Measurements from ENCODE around the gene LPCAT3.

Gene LPCAT3

GRCh38 chr12:7032990-7033389 lies 14.7 kb upstream of the LPCAT3 start:
- no peaks in the 10 kb centered on the region for H3K9me3 ChIP-seq (replicated peaks in 1 of 2; ENCODE audit: control insufficient read depth in 2 of 2, insufficient read depth in 1 of 2, low read depth in 1 of 2, low read length in 2 of 2)
- H4K8ac ChIP-seq (ENCODE audit: low read depth, low read length) = no peak overlapping the region
- no peak overlapping the region for H4K91ac ChIP-seq (ENCODE audit: low read depth, low read length, poor library complexity)
- no peaks in the 10 kb centered on the region for H3K79me1 ChIP-seq (ENCODE audit: low read depth, low read length)
- no CpG with 5 or more reads among the region's 2 CpGs for WGBS, 2 donors (ENCODE audit: extremely low coverage in 2 of 2, insufficient read length in 2 of 2, insufficient replicate concordance in 1 of 2)
- no peak overlapping the region for H3K14ac ChIP-seq (ENCODE audit: low read length)
- no peak for DNase-seq (ENCODE audit: low spot score)
- H2BK5ac ChIP-seq (ENCODE audit: low read length) = peak overlapping the region; percentile 14
- no peak overlapping the region for H3K4ac ChIP-seq (ENCODE audit: low read length)
- no peaks in the 10 kb centered on the region for H3K36me3 ChIP-seq (replicated peaks in 1 of 2; ENCODE audit: control insufficient read depth in 2 of 2, insufficient read depth in 2 of 2, low read length in 2 of 2)
- H2AK5ac ChIP-seq (ENCODE audit: low read depth, low read length) = no peak overlapping the region
- no peak overlapping the region for H3K18ac ChIP-seq (ENCODE audit: low read length)
- no peak overlapping the region for H2BK12ac ChIP-seq (ENCODE audit: low read length)
- no peaks in the 10 kb centered on the region for H3K4me1 ChIP-seq (ENCODE audit: control insufficient read depth in 2 of 2, insufficient read depth in 1 of 2, low read depth in 1 of 2, low read length in 2 of 2)
- H2BK120ac ChIP-seq (ENCODE audit: low read depth, low read length) = no peak overlapping the region
- no peak overlapping the region for H3K23ac ChIP-seq (ENCODE audit: low read depth, low read length, poor library complexity)
- H3K27me3 ChIP-seq (ENCODE audit: control insufficient read depth in 3 of 3, insufficient read depth in 3 of 3, low read depth in 1 of 3, low read length in 3 of 3) = no peaks in the 10 kb centered on the region
- H3K4me2 ChIP-seq (ENCODE audit: insufficient read depth, low read length, poor library complexity, severe bottlenecking) = no peak overlapping the region
- no peak overlapping the region for H2BK15ac ChIP-seq (ENCODE audit: low read length)
- H3K9ac ChIP-seq (ENCODE audit: low read depth, low read length, poor library complexity) = no peak overlapping the region
- H3K4me3 ChIP-seq (ENCODE audit: low read length in 2 of 2) = no peak overlapping the region
- no peak overlapping the region for H3K27ac ChIP-seq (replicated peaks; ENCODE audit: low read length)
- no peak overlapping the region for H2AFZ ChIP-seq (ENCODE audit: low read length)

GRCh38 chr12:7031306-7031705 lies 13.0 kb upstream of the LPCAT3 start:
- Histone ChIP-seq H3K36me3 (replicated peaks in 1 of 2; ENCODE audit: control insufficient read depth in 2 of 2, insufficient read depth in 2 of 2, low read length in 2 of 2) (no peaks in the 10 kb centered on the region), H2AFZ (ENCODE audit: low read length) (no peak overlapping the region), H2BK120ac (ENCODE audit: low read depth, low read length) (no peak overlapping the region), H3K23ac (ENCODE audit: low read depth, low read length, poor library complexity) (no peak overlapping the region), H3K18ac (ENCODE audit: low read length) (no peak overlapping the region), H2BK12ac (ENCODE audit: low read length) (peak overlapping the region; percentile 16), H3K4ac (ENCODE audit: low read length) (no peak overlapping the region), H3K14ac (ENCODE audit: low read length) (peak overlapping the region; percentile 31), H3K4me1 (ENCODE audit: control insufficient read depth in 2 of 2, insufficient read depth in 1 of 2, low read depth in 1 of 2, low read length in 2 of 2) (no peaks in the 10 kb centered on the region), H2BK5ac (ENCODE audit: low read length) (no peak overlapping the region), H4K8ac (ENCODE audit: low read depth, low read length) (no peak overlapping the region), H4K91ac (ENCODE audit: low read depth, low read length, poor library complexity) (no peak overlapping the region), H3K4me3 (ENCODE audit: low read length in 2 of 2) (no peak overlapping the region), H3K4me2 (ENCODE audit: insufficient read depth, low read length, poor library complexity, severe bottlenecking) (no peak overlapping the region), H2BK15ac (ENCODE audit: low read length) (no peak overlapping the region), H3K27me3 (ENCODE audit: control insufficient read depth in 3 of 3, insufficient read depth in 3 of 3, low read depth in 1 of 3, low read length in 3 of 3) (no peaks in the 10 kb centered on the region), H3K9ac (ENCODE audit: low read depth, low read length, poor library complexity) (no peak overlapping the region), H3K9me3 (replicated peaks in 1 of 2; ENCODE audit: control insufficient read depth in 2 of 2, insufficient read depth in 1 of 2, low read depth in 1 of 2, low read length in 2 of 2) (no peaks in the 10 kb centered on the region), H3K27ac (replicated peaks; ENCODE audit: low read length) (no peak overlapping the region), H3K79me1 (ENCODE audit: low read depth, low read length) (no peaks in the 10 kb centered on the region), H2AK5ac (ENCODE audit: low read depth, low read length) (peak overlapping the region; percentile 21)
- WGBS, 2 donors (ENCODE audit: extremely low coverage in 2 of 2, insufficient read length in 2 of 2, insufficient replicate concordance in 1 of 2) = no CpG with 5 or more reads among the region's 6 CpGs
- DNase-seq (ENCODE audit: low spot score) = no peak

GRCh38 chr12:7026854-7027253 lies 8.6 kb upstream of the LPCAT3 start:
- H2BK5ac ChIP-seq (ENCODE audit: low read length) = no peak overlapping the region
- H3K14ac ChIP-seq (ENCODE audit: low read length) = no peak overlapping the region
- H3K4me1 ChIP-seq (ENCODE audit: control insufficient read depth in 2 of 2, insufficient read depth in 1 of 2, low read depth in 1 of 2, low read length in 2 of 2) = no peaks in the 10 kb centered on the region
- H3K4ac ChIP-seq (ENCODE audit: low read length) = no peak overlapping the region
- no peaks in the 10 kb centered on the region for H3K9me3 ChIP-seq (replicated peaks in 1 of 2; ENCODE audit: control insufficient read depth in 2 of 2, insufficient read depth in 1 of 2, low read depth in 1 of 2, low read length in 2 of 2)
- no peak overlapping the region for H3K9ac ChIP-seq (ENCODE audit: low read depth, low read length, poor library complexity)
- H3K4me3 ChIP-seq (ENCODE audit: low read length in 2 of 2) = no peak overlapping the region
- H3K27ac ChIP-seq (replicated peaks; ENCODE audit: low read length) = no peak overlapping the region
- H3K4me2 ChIP-seq (ENCODE audit: insufficient read depth, low read length, poor library complexity, severe bottlenecking) = no peak overlapping the region
- no peaks in the 10 kb centered on the region for H3K79me1 ChIP-seq (ENCODE audit: low read depth, low read length)
- DNase-seq (ENCODE audit: low spot score) = no peak
- H2BK15ac ChIP-seq (ENCODE audit: low read length) = no peak overlapping the region
- no peak overlapping the region for H3K23ac ChIP-seq (ENCODE audit: low read depth, low read length, poor library complexity)
- H2BK12ac ChIP-seq (ENCODE audit: low read length) = no peak overlapping the region
- H3K36me3 ChIP-seq (replicated peaks in 1 of 2; ENCODE audit: control insufficient read depth in 2 of 2, insufficient read depth in 2 of 2, low read length in 2 of 2) = no peaks in the 10 kb centered on the region
- no peak overlapping the region for H3K18ac ChIP-seq (ENCODE audit: low read length)
- H4K8ac ChIP-seq (ENCODE audit: low read depth, low read length) = no peak overlapping the region
- H2BK120ac ChIP-seq (ENCODE audit: low read depth, low read length) = no peak overlapping the region
- H4K91ac ChIP-seq (ENCODE audit: low read depth, low read length, poor library complexity) = no peak overlapping the region
- H3K27me3 ChIP-seq (ENCODE audit: control insufficient read depth in 3 of 3, insufficient read depth in 3 of 3, low read depth in 1 of 3, low read length in 3 of 3) = peaks cover 0 to 6% (median 0%) of the 10 kb centered on the region in 3 experiments
- H2AFZ ChIP-seq (ENCODE audit: low read length) = no peak overlapping the region
- H2AK5ac ChIP-seq (ENCODE audit: low read depth, low read length) = no peak overlapping the region
- no CpG with 5 or more reads among the region's 1 CpG for WGBS, 2 donors (ENCODE audit: extremely low coverage in 2 of 2, insufficient read length in 2 of 2, insufficient replicate concordance in 1 of 2)

GRCh38 chr12:7023114-7023513 lies 4.8 kb upstream of the LPCAT3 start:
- Histone ChIP-seq H3K27ac (replicated peaks; ENCODE audit: low read length) (no peak overlapping the region), H2BK5ac (ENCODE audit: low read length) (no peak overlapping the region), H3K14ac (ENCODE audit: low read length) (no peak overlapping the region), H4K8ac (ENCODE audit: low read depth, low read length) (no peak overlapping the region), H3K9ac (ENCODE audit: low read depth, low read length, poor library complexity) (no peak overlapping the region), H2AK5ac (ENCODE audit: low read depth, low read length) (no peak overlapping the region), H3K36me3 (replicated peaks in 1 of 2; ENCODE audit: control insufficient read depth in 2 of 2, insufficient read depth in 2 of 2, low read length in 2 of 2) (no peaks in the 10 kb centered on the region), H3K9me3 (replicated peaks in 1 of 2; ENCODE audit: control insufficient read depth in 2 of 2, insufficient read depth in 1 of 2, low read depth in 1 of 2, low read length in 2 of 2) (no peaks in the 10 kb centered on the region), H3K23ac (ENCODE audit: low read depth, low read length, poor library complexity) (no peak overlapping the region), H3K18ac (ENCODE audit: low read length) (no peak overlapping the region), H2AFZ (ENCODE audit: low read length) (no peak overlapping the region), H2BK120ac (ENCODE audit: low read depth, low read length) (no peak overlapping the region), H3K79me1 (ENCODE audit: low read depth, low read length) (peaks cover under 1% of the 10 kb centered on the region), H3K4me1 (ENCODE audit: control insufficient read depth in 2 of 2, insufficient read depth in 1 of 2, low read depth in 1 of 2, low read length in 2 of 2) (peaks cover 0 to 3% of the 10 kb centered on the region in 2 donors), H3K4me2 (ENCODE audit: insufficient read depth, low read length, poor library complexity, severe bottlenecking) (no peak overlapping the region), H2BK12ac (ENCODE audit: low read length) (no peak overlapping the region), H3K27me3 (ENCODE audit: control insufficient read depth in 3 of 3, insufficient read depth in 3 of 3, low read depth in 1 of 3, low read length in 3 of 3) (peaks cover 0 to 6% (median 0%) of the 10 kb centered on the region in 3 experiments), H4K91ac (ENCODE audit: low read depth, low read length, poor library complexity) (no peak overlapping the region), H3K4me3 (ENCODE audit: low read length in 2 of 2) (no peak overlapping the region), H2BK15ac (ENCODE audit: low read length) (no peak overlapping the region), H3K4ac (ENCODE audit: low read length) (no peak overlapping the region)
- WGBS, 2 donors (ENCODE audit: extremely low coverage in 2 of 2, insufficient read length in 2 of 2, insufficient replicate concordance in 1 of 2) = no CpG with 5 or more reads among the region's 3 CpGs
- DNase-seq (ENCODE audit: low spot score) = no peak
